K562 (cell line): Measurements from ENCODE around the gene FXYD4. TPM values are rescaled to one million over a fixed set of nuclear protein-coding genes. Genes with fewer than 3 reads are reported as not detected.

ENCODE experiments used
- ARID1B ChIP-seq: fragments of 450-650 bp; IDR thresholded peaks from 2 replicates; pipeline ENCODE4 v1.6.1; 2016; ENCODE audit warnings: antibody characterized with exemption, mild to moderate bottlenecking, inconsistent platforms
- ATF1 ChIP-seq, 2 experiments: fragments of 450-650 bp in 1 of 2; IDR thresholded peaks; 2 replicates each; pipeline ENCODE4 v1.6.1; 2016; ENCODE audit warnings: missing compliant biosample characterization in 1 of 2, missing genetic modification characterization in 1 of 2
- CC2D1A ChIP-seq: fragments of 450-650 bp; IDR thresholded peaks from 2 replicates; pipeline ENCODE4 v1.6.1; 2017; ENCODE audit warnings: mild to moderate bottlenecking
- FOXJ2 ChIP-seq: fragments of 200-800 bp; sonication (Bioruptor generic); IDR thresholded peaks from 2 replicates; pipeline ENCODE4 v1.6.1; 2016; ENCODE audit warnings: missing genetic modification characterization, missing compliant biosample characterization
- LEF1 ChIP-seq: fragments of 450-650 bp; IDR thresholded peaks from 2 replicates; pipeline ENCODE4 v1.6.1; 2016; ENCODE audit warnings: mild to moderate bottlenecking
- MEF2A ChIP-seq: IDR thresholded peaks from 2 replicates; pipeline ENCODE4 v1.6.1; 2011; ENCODE audit warnings: low read depth, mild to moderate bottlenecking, low read length, moderate library complexity; ENCODE audit not compliant: control insufficient read depth
- NCOA2 ChIP-seq, 2 experiments: fragments of 450-650 bp; IDR thresholded peaks; 2 replicates each; pipeline ENCODE4 v1.6.1; 2018; ENCODE audit warnings: mild to moderate bottlenecking in 2 of 2, moderate library complexity in 1 of 2; ENCODE audit not compliant: partially characterized antibody in 2 of 2
- ZNF165 ChIP-seq: fragments of 250-450 bp; sonication (Bioruptor Pico); IDR thresholded peaks from 2 replicates; pipeline ENCODE4 v1.4.0; 2020; ENCODE audit warnings: borderline replicate concordance
- ZNF77 ChIP-seq: fragments of 250-450 bp; sonication (Bioruptor Pico); IDR thresholded peaks from 2 replicates; pipeline ENCODE4 v1.5.0; 2020
- polyA plus RNA-seq, 8 experiments: library from polyadenylated mRNA; depleted of rRNA in 4 of 8; stranded (reverse) in 5 of 8; unstranded in 3 of 8; fragments of >200 nt; fragmentation: Nextera tagmentation in 2 of 8; fragmentation: Illumina TruSeq in 1 of 8; extraction: Ambion mirVana in 2 of 8; extraction: Trizol in 1 of 8; gene quantifications; 2 replicates each; pipeline versions ENCODE4 v1.2.1 to v1.2.3, GENCODE V29; 2011 to 2014; ENCODE audit warnings: inconsistent platforms in 1 of 8, missing spikeins in 1 of 8
- total RNA-seq, 7 experiments: library from RNA; depleted of rRNA in 6 of 7; stranded (reverse); fragments of >200 nt in 6 of 7; fragmentation: Illumina TruSeq in 2 of 7; extraction: Trizol in 2 of 7; gene quantifications; 2 replicates each; pipeline versions ENCODE4 v1.2.1 to v1.2.3, GENCODE V29; 2011 to 2021; ENCODE audit warnings: low replicate concordance in 1 of 7
- TF ChIP-seq, protein P1 (sequence below): sonication (generic); formaldehyde crosslinking; IDR thresholded peaks from 2 replicates; pipeline ENCODE4 v1.8.1; 2023; ENCODE audit warnings: missing genetic modification reagents, mild to moderate bottlenecking, borderline replicate concordance
- TF ChIP-seq, protein P2 (sequence below): sonication (generic); formaldehyde crosslinking; IDR thresholded peaks from 2 replicates; pipeline ENCODE4 v1.8.0; 2023; ENCODE audit warnings: mild to moderate bottlenecking, missing genetic modification reagents
- TF ChIP-seq, protein P3 (sequence below): sonication (generic); formaldehyde crosslinking; IDR thresholded peaks from 2 replicates; pipeline ENCODE4 v1.8.0; 2023; ENCODE audit warnings: missing genetic modification reagents, mild to moderate bottlenecking, borderline replicate concordance
- TF ChIP-seq, protein P4 (sequence below): fragments of 250-450 bp; sonication (Bioruptor Pico); IDR thresholded peaks from 2 replicates; pipeline ENCODE4 v1.5.0; 2021

The FXYD4 gene
- total and polyA plus RNA-seq, 9 of the 15 experiments (the other 6 are each of a cell fraction or from before 2014, with no cell fraction given), result not detected

DNA sequence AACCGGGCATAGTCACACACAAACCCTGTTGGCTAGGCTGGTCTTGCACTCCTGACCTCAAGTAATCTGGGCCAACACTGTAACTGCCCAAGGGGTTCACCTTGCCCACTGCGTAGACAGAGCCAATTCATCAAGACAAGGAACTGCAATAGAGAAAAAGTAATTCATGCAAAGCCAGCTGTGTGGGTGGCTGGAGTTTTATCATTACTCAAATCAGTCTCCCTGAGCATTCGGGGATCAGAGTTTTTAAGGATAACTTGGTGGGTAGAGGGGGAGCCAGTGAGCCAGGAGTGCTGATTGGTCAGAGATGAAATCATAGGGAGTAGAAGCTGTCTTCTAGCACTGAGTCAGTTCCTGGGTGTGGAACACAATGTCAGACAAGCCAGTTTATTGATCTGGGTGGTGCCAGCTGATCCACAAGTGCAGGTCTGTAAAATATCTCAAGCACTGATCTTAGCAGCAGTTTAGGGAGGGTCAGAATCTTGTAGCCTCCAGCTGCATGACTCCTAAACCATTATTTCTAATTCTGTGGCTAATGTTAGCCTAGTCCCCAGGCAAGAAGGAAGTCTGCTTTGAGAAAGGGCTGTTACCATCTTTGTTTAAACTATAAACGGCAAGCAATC lies 15.6 kb upstream of the FXYD4 start (continued):
- TF ChIP-seq, protein P1, sequence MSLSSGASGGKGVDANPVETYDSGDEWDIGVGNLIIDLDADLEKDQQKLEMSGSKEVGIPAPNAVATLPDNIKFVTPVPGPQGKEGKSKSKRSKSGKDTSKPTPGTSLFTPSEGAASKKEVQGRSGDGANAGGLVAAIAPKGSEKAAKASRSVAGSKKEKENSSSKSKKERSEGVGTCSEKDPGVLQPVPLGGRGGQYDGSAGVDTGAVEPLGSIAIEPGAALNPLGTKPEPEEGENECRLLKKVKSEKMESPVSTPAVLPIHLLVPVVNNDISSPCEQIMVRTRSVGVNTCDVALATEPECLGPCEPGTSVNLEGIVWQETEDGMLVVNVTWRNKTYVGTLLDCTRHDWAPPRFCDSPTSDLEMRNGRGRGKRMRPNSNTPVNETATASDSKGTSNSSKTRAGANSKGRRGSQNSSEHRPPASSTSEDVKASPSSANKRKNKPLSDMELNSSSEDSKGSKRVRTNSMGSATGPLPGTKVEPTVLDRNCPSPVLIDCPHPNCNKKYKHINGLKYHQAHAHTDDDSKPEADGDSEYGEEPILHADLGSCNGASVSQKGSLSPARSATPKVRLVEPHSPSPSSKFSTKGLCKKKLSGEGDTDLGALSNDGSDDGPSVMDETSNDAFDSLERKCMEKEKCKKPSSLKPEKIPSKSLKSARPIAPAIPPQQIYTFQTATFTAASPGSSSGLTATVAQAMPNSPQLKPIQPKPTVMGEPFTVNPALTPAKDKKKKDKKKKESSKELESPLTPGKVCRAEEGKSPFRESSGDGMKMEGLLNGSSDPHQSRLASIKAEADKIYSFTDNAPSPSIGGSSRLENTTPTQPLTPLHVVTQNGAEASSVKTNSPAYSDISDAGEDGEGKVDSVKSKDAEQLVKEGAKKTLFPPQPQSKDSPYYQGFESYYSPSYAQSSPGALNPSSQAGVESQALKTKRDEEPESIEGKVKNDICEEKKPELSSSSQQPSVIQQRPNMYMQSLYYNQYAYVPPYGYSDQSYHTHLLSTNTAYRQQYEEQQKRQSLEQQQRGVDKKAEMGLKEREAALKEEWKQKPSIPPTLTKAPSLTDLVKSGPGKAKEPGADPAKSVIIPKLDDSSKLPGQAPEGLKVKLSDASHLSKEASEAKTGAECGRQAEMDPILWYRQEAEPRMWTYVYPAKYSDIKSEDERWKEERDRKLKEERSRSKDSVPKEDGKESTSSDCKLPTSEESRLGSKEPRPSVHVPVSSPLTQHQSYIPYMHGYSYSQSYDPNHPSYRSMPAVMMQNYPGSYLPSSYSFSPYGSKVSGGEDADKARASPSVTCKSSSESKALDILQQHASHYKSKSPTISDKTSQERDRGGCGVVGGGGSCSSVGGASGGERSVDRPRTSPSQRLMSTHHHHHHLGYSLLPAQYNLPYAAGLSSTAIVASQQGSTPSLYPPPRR, result no peak
- TF ChIP-seq MEF2A, result no peak
- peak; percentile 57 for TF ChIP-seq ARID1B
- no peak for TF ChIP-seq ZNF165
- TF ChIP-seq, protein P2, sequence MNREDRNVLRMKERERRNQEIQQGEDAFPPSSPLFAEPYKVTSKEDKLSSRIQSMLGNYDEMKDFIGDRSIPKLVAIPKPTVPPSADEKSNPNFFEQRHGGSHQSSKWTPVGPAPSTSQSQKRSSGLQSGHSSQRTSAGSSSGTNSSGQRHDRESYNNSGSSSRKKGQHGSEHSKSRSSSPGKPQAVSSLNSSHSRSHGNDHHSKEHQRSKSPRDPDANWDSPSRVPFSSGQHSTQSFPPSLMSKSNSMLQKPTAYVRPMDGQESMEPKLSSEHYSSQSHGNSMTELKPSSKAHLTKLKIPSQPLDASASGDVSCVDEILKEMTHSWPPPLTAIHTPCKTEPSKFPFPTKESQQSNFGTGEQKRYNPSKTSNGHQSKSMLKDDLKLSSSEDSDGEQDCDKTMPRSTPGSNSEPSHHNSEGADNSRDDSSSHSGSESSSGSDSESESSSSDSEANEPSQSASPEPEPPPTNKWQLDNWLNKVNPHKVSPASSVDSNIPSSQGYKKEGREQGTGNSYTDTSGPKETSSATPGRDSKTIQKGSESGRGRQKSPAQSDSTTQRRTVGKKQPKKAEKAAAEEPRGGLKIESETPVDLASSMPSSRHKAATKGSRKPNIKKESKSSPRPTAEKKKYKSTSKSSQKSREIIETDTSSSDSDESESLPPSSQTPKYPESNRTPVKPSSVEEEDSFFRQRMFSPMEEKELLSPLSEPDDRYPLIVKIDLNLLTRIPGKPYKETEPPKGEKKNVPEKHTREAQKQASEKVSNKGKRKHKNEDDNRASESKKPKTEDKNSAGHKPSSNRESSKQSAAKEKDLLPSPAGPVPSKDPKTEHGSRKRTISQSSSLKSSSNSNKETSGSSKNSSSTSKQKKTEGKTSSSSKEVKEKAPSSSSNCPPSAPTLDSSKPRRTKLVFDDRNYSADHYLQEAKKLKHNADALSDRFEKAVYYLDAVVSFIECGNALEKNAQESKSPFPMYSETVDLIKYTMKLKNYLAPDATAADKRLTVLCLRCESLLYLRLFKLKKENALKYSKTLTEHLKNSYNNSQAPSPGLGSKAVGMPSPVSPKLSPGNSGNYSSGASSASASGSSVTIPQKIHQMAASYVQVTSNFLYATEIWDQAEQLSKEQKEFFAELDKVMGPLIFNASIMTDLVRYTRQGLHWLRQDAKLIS (CRISPR knock-in tag), result no peak
- TF ChIP-seq FOXJ2 (tag), result no peak
- no peak for TF ChIP-seq ATF1 (CRISPR knock-in tag; IDR thresholded peaks at IDR 0.05)
- TF ChIP-seq ATF1 (tag; IDR thresholded peaks at IDR 0.05), result peak; percentile 49
- no peak for TF ChIP-seq NCOA2 (IDR thresholded peaks at IDR 0.05; ENCODE audit: partially characterized antibody in 2 of 2)
- TF ChIP-seq CC2D1A, result no peak
- TF ChIP-seq, protein P3, sequence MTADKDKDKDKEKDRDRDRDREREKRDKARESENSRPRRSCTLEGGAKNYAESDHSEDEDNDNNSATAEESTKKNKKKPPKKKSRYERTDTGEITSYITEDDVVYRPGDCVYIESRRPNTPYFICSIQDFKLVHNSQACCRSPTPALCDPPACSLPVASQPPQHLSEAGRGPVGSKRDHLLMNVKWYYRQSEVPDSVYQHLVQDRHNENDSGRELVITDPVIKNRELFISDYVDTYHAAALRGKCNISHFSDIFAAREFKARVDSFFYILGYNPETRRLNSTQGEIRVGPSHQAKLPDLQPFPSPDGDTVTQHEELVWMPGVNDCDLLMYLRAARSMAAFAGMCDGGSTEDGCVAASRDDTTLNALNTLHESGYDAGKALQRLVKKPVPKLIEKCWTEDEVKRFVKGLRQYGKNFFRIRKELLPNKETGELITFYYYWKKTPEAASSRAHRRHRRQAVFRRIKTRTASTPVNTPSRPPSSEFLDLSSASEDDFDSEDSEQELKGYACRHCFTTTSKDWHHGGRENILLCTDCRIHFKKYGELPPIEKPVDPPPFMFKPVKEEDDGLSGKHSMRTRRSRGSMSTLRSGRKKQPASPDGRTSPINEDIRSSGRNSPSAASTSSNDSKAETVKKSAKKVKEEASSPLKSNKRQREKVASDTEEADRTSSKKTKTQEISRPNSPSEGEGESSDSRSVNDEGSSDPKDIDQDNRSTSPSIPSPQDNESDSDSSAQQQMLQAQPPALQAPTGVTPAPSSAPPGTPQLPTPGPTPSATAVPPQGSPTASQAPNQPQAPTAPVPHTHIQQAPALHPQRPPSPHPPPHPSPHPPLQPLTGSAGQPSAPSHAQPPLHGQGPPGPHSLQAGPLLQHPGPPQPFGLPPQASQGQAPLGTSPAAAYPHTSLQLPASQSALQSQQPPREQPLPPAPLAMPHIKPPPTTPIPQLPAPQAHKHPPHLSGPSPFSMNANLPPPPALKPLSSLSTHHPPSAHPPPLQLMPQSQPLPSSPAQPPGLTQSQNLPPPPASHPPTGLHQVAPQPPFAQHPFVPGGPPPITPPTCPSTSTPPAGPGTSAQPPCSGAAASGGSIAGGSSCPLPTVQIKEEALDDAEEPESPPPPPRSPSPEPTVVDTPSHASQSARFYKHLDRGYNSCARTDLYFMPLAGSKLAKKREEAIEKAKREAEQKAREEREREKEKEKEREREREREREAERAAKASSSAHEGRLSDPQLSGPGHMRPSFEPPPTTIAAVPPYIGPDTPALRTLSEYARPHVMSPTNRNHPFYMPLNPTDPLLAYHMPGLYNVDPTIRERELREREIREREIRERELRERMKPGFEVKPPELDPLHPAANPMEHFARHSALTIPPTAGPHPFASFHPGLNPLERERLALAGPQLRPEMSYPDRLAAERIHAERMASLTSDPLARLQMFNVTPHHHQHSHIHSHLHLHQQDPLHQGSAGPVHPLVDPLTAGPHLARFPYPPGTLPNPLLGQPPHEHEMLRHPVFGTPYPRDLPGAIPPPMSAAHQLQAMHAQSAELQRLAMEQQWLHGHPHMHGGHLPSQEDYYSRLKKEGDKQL, result no peak
- no peak for TF ChIP-seq ZNF77 (CRISPR knock-in tag)
- no peak for TF ChIP-seq LEF1
- TF ChIP-seq, protein P4, sequence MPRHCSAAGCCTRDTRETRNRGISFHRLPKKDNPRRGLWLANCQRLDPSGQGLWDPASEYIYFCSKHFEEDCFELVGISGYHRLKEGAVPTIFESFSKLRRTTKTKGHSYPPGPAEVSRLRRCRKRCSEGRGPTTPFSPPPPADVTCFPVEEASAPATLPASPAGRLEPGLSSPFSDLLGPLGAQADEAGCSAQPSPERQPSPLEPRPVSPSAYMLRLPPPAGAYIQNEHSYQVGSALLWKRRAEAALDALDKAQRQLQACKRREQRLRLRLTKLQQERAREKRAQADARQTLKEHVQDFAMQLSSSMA, result no peak
